22Rv1 (cell line): Measurements from ENCODE around the gene ACTR6.

ENCODE experiments used
- CTCF ChIP-seq: fragments of 450-650 bp; IDR thresholded peaks from 2 replicates; pipeline ENCODE4 v1.5.1; 2017; ENCODE audit warnings: mild to moderate bottlenecking
- ZFX ChIP-seq: fragments of 450-650 bp; IDR thresholded peaks from 2 replicates; pipeline ENCODE4 v1.6.1; 2017; ENCODE audit warnings: antibody characterized with exemption, borderline replicate concordance

- TF ChIP-seq CTCF: no peak
- no peak for TF ChIP-seq ZFX
Observed at GRCh38 chr12:100186071-100186470, 14.5 kb upstream of the ACTR6 start.
